Measurements from ENCODE around the gene NALF2. TPM values are rescaled to one million over a fixed set of nuclear protein-coding genes. Genes with fewer than 3 reads are reported as not detected.
A peak's percentile ranks its signal among the peaks of the same experiment; 100 is the strongest.

Gene NALF2
- total RNA-seq (2022) (4.7 and 5.8 TPM in 2 replicates), Bru-seq, nascent RNA (percentile 36 among the genes with signal in this experiment), BruChase-seq, experiment 1, labeled RNA remaining after a 6-hour chase (percentile 39 among the genes with signal in this experiment), BruChase-seq, experiment 2, labeled RNA remaining after a 2-hour chase (percentile 34 among the genes with signal in this experiment)
- long read RNA-seq, full-length matches to known transcripts: 2 of 5 reads
- long read RNA-seq, partial matches to known transcripts: 0 of 5 reads
- long read RNA-seq, other reads (novel, unspliced or antisense): 3 of 5 reads

GRCh38 chrX:69503782-69504625 is at the start of gene NALF2:
Gene NALF2 (plus strand): TSS chrX:69504326. CDS start chrX:69505283, 957 bp downstream.
- no peak for TF ChIP-seq CTCF (IDR thresholded peaks at IDR 0.05; ENCODE audit: unreplicated experiment)
- intact Hi-C loops (cut with micrococcal nuclease): no loop called here
- CTCF ChIA-PET: interaction anchor here (0.8 to 1.6 kb wide), 6 partner anchors 8 to 629 kb away, joined by 3 to 9 read pairs (median 4); partner anchors contain the start of gene IGBP1
- no peaks in the 10 kb centered on the region for H3K36me3 Mint-ChIP-seq (ENCODE audit: insufficient read depth, unreplicated experiment)
- no peak within 1 kb of the TSS for H3K27ac Mint-ChIP-seq (ENCODE audit: low read depth, unreplicated experiment)
- POLR2A ChIA-PET: no interaction called here
- H3K4me3 Mint-ChIP-seq (ENCODE audit: unreplicated experiment): peak within 1 kb of the TSS; percentile 76
- H3K27me3 Mint-ChIP-seq (ENCODE audit: insufficient read depth, unreplicated experiment): peaks cover 14% of the 10 kb centered on the region
- peak; percentile 71 for DNase-seq (ENCODE audit: unreplicated experiment)
- no TSS peak for BruUV-seq (replicated peaks)
- H3K9me3 Mint-ChIP-seq (ENCODE audit: unreplicated experiment): no peaks in the 10 kb centered on the region
- peaks cover 8% of the 10 kb centered on the region for H3K4me1 Mint-ChIP-seq (ENCODE audit: insufficient read depth, unreplicated experiment)

- Mint-ChIP-seq H3K36me3 (ENCODE audit: insufficient read depth, unreplicated experiment) (no peaks in the 10 kb centered on the region), H3K27me3 (ENCODE audit: insufficient read depth, unreplicated experiment) (peaks cover 51% of the 10 kb centered on the region), H3K9me3 (ENCODE audit: unreplicated experiment) (peaks cover 17% of the 10 kb centered on the region), H3K4me3 (ENCODE audit: unreplicated experiment) (no peak overlapping the region), H3K4me1 (ENCODE audit: insufficient read depth, unreplicated experiment) (no peaks in the 10 kb centered on the region), H3K27ac (ENCODE audit: low read depth, unreplicated experiment) (no peak overlapping the region)
- DNase-seq (ENCODE audit: unreplicated experiment): no peak
- no TSS peak for BruUV-seq (replicated peaks)
- TF ChIP-seq CTCF (IDR thresholded peaks at IDR 0.05; ENCODE audit: unreplicated experiment): no peak
- CTCF ChIA-PET: no interaction called here
- POLR2A ChIA-PET: no interaction called here
- intact Hi-C loops (cut with micrococcal nuclease): no loop called here
Observed at GRCh38 chrX:69457756-69458155, 46.4 kb upstream of the NALF2 start.

GRCh38 chrX:69466546-69466945 is 37.6 kb upstream of the NALF2 start:
- Mint-ChIP-seq H3K9me3 (ENCODE audit: unreplicated experiment) (peaks cover 14% of the 10 kb centered on the region), H3K4me3 (ENCODE audit: unreplicated experiment) (no peak overlapping the region), H3K36me3 (ENCODE audit: insufficient read depth, unreplicated experiment) (peaks cover 6% of the 10 kb centered on the region), H3K27ac (ENCODE audit: low read depth, unreplicated experiment) (no peak overlapping the region), H3K4me1 (ENCODE audit: insufficient read depth, unreplicated experiment) (no peaks in the 10 kb centered on the region), H3K27me3 (ENCODE audit: insufficient read depth, unreplicated experiment) (peaks cover 21% of the 10 kb centered on the region)
- intact Hi-C loops (cut with micrococcal nuclease): no loop called here
- DNase-seq (ENCODE audit: unreplicated experiment): no peak
- POLR2A ChIA-PET: no interaction called here
- no TSS peak for BruUV-seq (replicated peaks)
- CTCF ChIA-PET: interaction anchor here (0.6 kb wide), 2 partner anchors 12 to 322 kb away, joined by 3 to 7 read pairs; no protein-coding TSS in a partner anchor
- no peak for TF ChIP-seq CTCF (IDR thresholded peaks at IDR 0.05; ENCODE audit: unreplicated experiment)

- intact Hi-C loops (cut with micrococcal nuclease): no loop called here
- ChIA-PET CTCF (no interaction called here), POLR2A (no interaction called here)
- BruUV-seq (replicated peaks): no TSS peak
- no peak overlapping the region for H3K4me3 Mint-ChIP-seq (ENCODE audit: unreplicated experiment)
- no peaks in the 10 kb centered on the region for H3K4me1 Mint-ChIP-seq (ENCODE audit: insufficient read depth, unreplicated experiment)
- H3K9me3 Mint-ChIP-seq (ENCODE audit: unreplicated experiment): no peaks in the 10 kb centered on the region
- H3K27me3 Mint-ChIP-seq (ENCODE audit: insufficient read depth, unreplicated experiment): peaks cover 32% of the 10 kb centered on the region
- no peak for DNase-seq (ENCODE audit: unreplicated experiment)
- peaks cover 6% of the 10 kb centered on the region for H3K36me3 Mint-ChIP-seq (ENCODE audit: insufficient read depth, unreplicated experiment)
- no peak overlapping the region for H3K27ac Mint-ChIP-seq (ENCODE audit: low read depth, unreplicated experiment)
- no peak for TF ChIP-seq CTCF (IDR thresholded peaks at IDR 0.05; ENCODE audit: unreplicated experiment)
Observed at GRCh38 chrX:69469975-69470374, 34.2 kb upstream of the NALF2 start.
